ENCODE measurements around the gene MINAR2.
A peak's percentile ranks its signal among the peaks of the same experiment; 100 is the strongest.

GRCh38 chr5:129767927-129768380 is 20.1 kb downstream of the MINAR2 start:
- TF ChIP-seq CEBPB (IDR thresholded peaks at IDR 0.05) (no peak), USF1 (IDR thresholded peaks at IDR 0.05) (no peak), ZBTB7A (IDR thresholded peaks at IDR 0.05; ENCODE audit: low read depth) (no peak), TAF1 (IDR thresholded peaks at IDR 0.05; ENCODE audit: low read depth) (no peak), EP300 (IDR thresholded peaks at IDR 0.05; ENCODE audit: borderline replicate concordance) (no peak), REST (IDR thresholded peaks at IDR 0.05; ENCODE audit: low read depth) (no peak), FOXM1 (IDR thresholded peaks at IDR 0.05; ENCODE audit: borderline replicate concordance, low read depth) (no peak), CREB1 (IDR thresholded peaks at IDR 0.05; ENCODE audit: low read depth) (no peak), TEAD4 (IDR thresholded peaks at IDR 0.05) (no peak), EGR1 (IDR thresholded peaks at IDR 0.05) (no peak), MAX (IDR thresholded peaks at IDR 0.05) (no peak), YY1 (IDR thresholded peaks at IDR 0.05; ENCODE audit: low read depth) (peak; percentile 78), RAD21 (IDR thresholded peaks at IDR 0.05; ENCODE audit: low read depth) (peak; percentile 97), TCF12 (IDR thresholded peaks at IDR 0.05; ENCODE audit: low read depth) (no peak)

All from Ishikawa (cell line).